ENCODE results near the gene MAPK11. TPM values are rescaled to one million over a fixed set of nuclear protein-coding genes. Genes with fewer than 3 reads are reported as not detected.

Gene MAPK11
- polyA plus RNA-seq, 3 donors, result 8.3 to 10.2 (median 9.7) TPM

GRCh38 chr22:50250249-50250554 lies 20.0 kb downstream of the MAPK11 start:
- no peak for DNase-seq

DNA sequence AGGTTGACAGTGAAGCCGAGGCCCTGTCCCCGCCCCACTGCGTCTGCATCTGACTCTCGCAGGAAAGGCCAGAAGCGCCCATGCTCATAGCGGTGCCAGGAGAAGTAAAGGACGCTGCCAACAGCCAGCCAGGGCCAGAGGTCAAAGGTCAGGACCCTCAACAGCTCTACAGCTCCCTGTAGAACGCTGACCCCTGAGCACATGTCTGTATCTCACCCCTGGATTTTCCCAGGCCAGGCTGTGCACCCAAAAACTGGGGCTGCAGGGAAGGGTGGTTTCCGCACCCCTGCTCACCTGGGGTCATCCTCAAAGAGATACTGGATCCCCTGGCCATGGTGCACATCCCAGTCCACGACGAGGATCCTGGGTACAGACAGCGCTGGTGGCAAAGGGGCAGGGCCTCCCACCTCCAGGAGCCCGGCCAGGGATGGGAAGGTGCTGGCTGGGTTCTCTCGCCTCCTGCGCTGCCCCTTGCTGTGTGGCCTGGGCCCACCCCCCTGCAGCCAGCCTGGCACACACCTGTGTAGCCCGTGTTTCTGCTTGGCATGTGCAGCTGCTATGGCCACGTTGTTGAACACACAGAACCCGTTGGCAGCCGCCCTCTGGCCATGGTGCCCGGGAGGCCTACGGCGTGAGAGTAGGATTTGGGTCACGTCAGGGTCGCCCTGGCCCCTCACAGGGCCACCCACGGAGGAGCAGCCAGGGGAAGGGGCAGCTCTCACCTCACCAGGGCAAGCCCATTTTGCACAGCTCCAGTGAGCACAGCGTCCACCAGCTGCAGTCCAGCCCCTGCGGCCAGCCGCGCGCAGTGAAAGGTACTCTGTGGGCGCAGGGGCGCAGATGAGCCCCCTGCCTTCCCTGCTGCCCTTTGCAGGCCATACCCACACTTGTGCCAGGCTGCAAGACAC lies 20.6 kb downstream of the MAPK11 start:
- DNase-seq, result no peak

- DNase-seq, result no peak
Measured at GRCh38 chr22:50248196-50249081, 21.7 kb downstream of the MAPK11 start.

DNA sequence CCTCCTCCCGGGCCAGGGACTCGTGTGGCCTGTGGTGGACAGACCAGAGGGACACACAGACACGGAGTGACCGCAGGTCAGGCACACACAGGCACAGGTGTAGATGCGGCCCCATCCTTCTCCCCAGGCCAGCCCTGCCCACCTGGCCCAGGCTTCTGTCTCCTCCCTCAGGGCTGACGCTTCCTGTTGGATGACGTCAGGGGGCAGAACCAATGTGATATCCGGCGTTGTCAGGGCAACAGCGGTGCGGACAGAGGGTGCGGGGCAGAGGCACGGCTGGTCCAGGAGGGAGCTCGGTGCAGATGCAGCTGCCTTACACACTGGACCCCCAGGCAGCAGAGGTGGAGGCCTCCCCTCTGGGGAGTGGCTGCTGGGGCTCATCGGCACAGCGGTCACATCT lies 22.4 kb downstream of the MAPK11 start:
- DNase-seq, result no peak

GRCh38 chr22:50246242-50247175 lies 23.7 kb downstream of the MAPK11 start:
- DNase-seq, result no peak

DNA sequence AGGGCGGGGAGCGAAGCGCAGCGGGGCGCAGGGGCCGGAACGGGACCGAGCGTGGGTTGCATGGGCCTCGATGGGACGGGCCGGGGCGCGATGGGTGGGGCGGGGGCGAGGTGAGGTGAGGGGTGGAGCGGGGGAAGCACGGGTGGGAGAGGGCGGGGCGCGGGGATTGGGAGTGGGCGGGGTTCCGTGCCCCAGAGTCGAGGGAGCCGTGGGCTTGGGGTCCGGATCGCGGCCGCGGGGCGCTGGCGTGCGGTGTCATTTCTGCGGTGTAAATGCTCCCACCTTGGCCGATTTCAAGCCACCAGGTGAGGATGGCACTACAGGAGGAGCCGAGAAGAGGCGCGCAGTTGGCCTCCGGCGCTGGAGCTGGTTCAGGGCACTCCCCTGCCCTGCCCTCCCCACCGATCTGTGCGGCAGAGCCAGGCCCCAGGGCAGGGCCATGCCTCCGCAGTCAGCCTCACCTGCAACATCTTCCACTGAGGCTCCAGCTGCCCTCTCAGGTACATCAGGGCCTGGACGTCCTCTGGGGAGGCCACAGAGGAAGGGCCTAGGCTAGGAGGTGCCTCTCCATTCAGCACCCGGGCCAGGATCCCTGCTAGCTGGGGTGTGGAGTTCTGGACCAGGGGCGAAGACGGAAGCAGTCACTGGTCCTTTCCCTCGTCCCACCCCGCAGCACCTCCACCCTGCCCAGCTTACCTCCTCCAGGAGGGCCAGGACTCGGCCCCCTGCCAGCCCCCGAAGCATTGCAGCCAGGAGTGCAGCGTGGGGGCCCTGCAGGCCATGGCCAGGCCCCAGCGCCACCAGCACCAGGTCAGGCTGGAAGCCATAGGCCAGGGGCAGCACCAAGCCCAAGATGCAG lies 24.7 kb downstream of the MAPK11 start:
- no peak for DNase-seq

GRCh38 chr22:50244420-50245213 lies 25.6 kb downstream of the MAPK11 start, which contains the start of gene TUBGCP6:
TSS of gene TUBGCP6 (minus strand) at chr22:50245023. CDS start at chr22:50244459, 564 bp downstream.
- peak; percentile 96 for DNase-seq

DNA sequence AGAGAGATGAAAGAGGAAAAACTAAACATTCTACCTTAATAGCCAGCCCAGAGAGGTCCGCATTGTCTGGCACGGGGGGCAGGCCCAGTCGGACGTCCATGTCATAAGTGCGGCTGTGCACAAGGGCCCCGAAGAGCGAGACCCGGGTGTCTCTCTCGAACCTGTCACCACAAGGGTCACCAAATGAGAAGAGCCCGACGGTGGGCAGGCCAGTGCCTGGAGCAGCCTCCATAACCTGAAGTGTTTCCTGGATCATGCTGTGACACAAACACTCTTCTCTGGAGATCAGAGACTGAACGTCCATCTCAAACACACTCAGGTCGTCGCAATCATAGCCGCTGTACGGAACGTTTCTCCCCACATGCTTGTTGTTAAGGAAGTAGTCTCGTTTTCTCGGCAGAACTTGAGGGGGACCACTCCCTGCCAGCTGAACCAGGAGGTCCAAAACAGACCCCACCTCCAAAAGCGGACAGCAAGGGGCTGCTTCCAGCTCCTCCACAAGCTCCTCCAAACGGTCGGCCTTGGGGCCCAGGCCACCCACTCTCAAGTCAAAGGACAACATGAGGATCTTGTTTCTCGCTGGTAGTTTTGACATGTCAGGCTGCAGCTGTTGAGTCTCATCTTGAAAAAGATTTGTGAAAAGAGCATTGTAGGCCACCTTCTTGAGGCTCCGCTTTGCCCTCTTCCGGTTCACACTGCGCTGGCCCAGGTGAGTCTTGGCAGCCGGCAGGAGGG lies 26.3 kb downstream of the MAPK11 start:
- DNase-seq, result no peak

GRCh38 chr22:50242406-50242949 lies 27.7 kb downstream of the MAPK11 start:
- no peak for DNase-seq

GRCh38 chr22:50238755-50239154 lies 31.4 kb downstream of the MAPK11 start:
- DNase-seq, result no peak

DNA sequence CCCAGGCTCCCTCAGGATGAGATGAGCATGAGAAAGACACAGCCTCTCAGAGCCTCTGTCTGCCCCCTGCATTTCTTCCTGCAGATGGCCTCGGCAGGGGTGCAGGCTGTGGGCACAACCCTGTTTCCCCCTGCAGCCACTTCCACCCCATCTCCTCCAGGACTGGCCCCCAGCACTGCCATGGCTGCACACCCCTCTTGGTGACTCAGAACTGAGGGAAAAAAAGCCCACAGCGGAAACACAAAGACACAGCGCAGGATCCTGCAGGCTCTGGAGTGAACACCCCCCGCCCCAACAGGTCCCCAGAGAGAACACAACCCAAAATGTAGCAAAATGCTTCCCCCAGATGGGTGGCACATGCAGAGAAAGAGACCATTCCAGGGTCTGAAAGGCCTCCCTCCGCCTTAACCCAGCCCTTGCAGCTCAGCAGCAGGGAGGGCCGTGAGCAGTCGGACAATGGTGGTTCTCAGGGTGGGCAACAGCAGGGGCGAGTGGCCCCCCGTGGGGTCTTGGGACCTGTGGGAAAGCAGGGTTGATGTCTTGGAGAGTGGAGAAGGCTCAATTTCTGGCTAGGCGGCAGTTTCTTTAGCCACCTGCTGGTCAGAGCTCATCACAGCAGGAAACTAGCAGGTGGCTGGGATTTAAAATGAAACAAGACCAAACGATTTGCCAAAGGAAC lies 33.3 kb downstream of the MAPK11 start:
- no peak for DNase-seq

- no peak for DNase-seq
Measured at GRCh38 chr22:50233223-50233622, 37.0 kb downstream of the MAPK11 start.

DNA sequence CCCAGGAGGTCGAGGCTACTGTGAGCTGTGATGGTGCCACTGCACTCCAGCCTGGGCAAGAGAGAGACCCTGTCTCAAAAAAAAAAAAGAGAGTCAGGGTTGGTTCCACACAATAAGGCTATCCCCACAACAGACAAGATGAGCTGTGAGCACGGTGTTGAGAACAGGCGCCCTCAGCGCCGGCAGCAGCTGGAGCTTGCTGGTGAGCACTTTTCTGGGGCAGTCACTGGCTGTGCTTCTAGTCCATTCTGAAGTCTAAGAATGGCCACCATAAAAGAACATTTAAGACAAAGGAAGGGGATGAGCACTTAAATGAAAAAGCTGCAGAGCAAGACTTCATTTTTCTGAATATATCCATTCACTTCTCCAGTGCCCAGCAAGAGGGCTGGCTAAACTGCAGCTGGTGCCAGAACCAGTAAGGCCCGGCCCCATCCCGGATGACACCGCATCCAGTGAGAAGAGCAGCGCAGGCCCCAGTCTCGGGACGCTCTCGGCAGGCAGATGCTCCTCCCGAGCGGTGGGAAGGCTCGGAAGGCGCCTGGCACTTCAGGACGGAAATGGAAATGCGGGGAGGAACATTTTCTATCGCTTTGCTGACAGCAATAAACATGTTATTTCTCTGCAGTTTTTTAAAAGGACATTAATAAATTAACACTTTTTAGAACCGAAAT lies 37.6 kb downstream of the MAPK11 start:
- no peak for DNase-seq

DNA sequence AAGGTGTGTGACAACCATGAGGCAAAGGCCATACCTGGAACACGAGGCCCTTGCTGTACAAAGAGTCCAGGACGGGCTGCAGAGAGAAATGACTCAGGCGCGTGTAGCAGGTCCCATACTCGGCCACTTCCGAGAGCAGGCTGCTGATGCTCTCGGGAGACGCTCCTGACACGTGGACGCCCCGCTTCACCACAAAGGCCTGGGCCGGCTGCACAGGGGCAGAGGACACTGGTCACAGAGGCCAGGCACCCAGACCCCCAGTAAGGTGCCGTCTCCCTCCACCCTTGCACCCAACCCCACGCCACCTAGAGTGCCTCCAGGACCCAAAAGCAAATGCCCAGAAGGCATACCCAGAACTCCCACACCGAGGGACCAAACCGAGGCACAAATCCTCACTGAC lies 40.8 kb downstream of the MAPK11 start:
- DNase-seq, result no peak

GRCh38 chr22:50228366-50228765 lies 41.8 kb downstream of the MAPK11 start:
- no peak for DNase-seq

GRCh38 chr22:50227579-50228215 lies 42.5 kb downstream of the MAPK11 start:
- no peak for DNase-seq

DNA sequence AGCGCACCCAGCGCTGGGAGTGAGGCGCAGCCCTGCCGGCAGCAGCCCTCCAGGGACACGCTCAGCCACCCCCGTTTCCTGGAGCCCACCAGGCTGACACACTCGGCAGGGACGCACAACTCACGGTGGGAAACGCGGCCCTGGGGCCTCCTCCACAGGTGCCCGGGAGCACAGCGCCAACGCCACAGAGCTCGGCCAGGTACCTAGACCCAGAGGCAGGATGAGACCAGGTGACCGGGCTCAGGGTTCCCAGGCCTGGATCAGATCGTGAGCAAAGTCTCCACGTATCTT lies 43.4 kb downstream of the MAPK11 start:
- no peak for DNase-seq

All from renal pelvis (tissue), 4 donors.